A673 (cell line): ENCODE measurements around the gene FRMD4B. TPM values are rescaled to one million over a fixed set of nuclear protein-coding genes. Genes with fewer than 3 reads are reported as not detected.

ENCODE experiments used
- BruUV-seq: library from RNA; stranded (reverse); fragments of 400-500 nt; replicated peaks from 2 replicates; lab custom pipeline; 2021; lab: Mats Ljungman, UMichigan
- CTCF ChIA-PET: fragments of 300-600 bp; sonication (Branson Sonifier 250); formaldehyde crosslinking; loops from one replicate; lab custom pipeline; 2022; ENCODE audit warnings: antibody characterized with exemption; lab: Charles Lee
- POLR2A ChIA-PET: fragments of 300-600 bp; sonication (Branson Sonifier 250); formaldehyde crosslinking; loops from one replicate; lab custom pipeline; 2022; ENCODE audit warnings: antibody characterized with exemption; ENCODE audit not compliant: low non-redundant PET; lab: Charles Lee
- DNase-seq: peaks from one replicate; pipeline ENCODE4 v3.0.0-alpha.2; 2015; ENCODE audit warnings: low spot score
- H3K27ac ChIP-seq: fragments of 200-600 bp; sonication (generic); 2 replicates; pipeline ENCODE4 v1.5.1; 2016; ENCODE audit warnings: mixed run types, low read depth, mild to moderate bottlenecking, mixed read lengths, antibody characterized with exemption, low read length; ENCODE audit not compliant: poor library complexity, severe bottlenecking
- H3K27me3 ChIP-seq: fragments of 200-600 bp; sonication (generic); replicated peaks from 2 replicates; pipeline ENCODE4 v1.6.1; 2017; ENCODE audit warnings: mixed run types, low read depth, mild to moderate bottlenecking, mixed read lengths, antibody characterized with exemption, low read length; ENCODE audit not compliant: insufficient read depth, poor library complexity
- H3K36me3 ChIP-seq: fragments of 200-600 bp; sonication (generic); 2 replicates; pipeline ENCODE4 v1.6.1; 2016; ENCODE audit warnings: mixed run types, mild to moderate bottlenecking, mixed read lengths, antibody characterized with exemption, low read length; ENCODE audit not compliant: insufficient read depth, poor library complexity, severe bottlenecking
- H3K4me1 ChIP-seq: fragments of 200-600 bp; sonication (generic); 2 replicates; pipeline ENCODE4 v1.6.1; 2017; ENCODE audit warnings: mixed run types, mild to moderate bottlenecking, mixed read lengths, antibody characterized with exemption, low read length; ENCODE audit not compliant: insufficient read depth, poor library complexity, severe bottlenecking
- H3K4me3 ChIP-seq: fragments of 200-600 bp; sonication (generic); 2 replicates; pipeline ENCODE4 v1.5.1; 2016; ENCODE audit warnings: low read depth, mixed run types, mild to moderate bottlenecking, mixed read lengths, low read length; ENCODE audit not compliant: poor library complexity, severe bottlenecking
- H3K9me3 ChIP-seq: fragments of 200-600 bp; sonication (generic); 2 replicates; pipeline ENCODE4 v1.6.1; 2016; ENCODE audit warnings: mixed run types, low read depth, mild to moderate bottlenecking, mixed read lengths, antibody characterized with exemption, low read length; ENCODE audit not compliant: poor library complexity, severe bottlenecking
- CTCF ChIP-seq: fragments of 300-800, 200-600 bp; sonication (generic); conservative IDR thresholded peaks from 2 replicates; pipeline ENCODE4 v1.5.1; 2017; ENCODE audit warnings: low read depth, mild to moderate bottlenecking, antibody characterized with exemption, low read length, moderate library complexity, mixed read lengths
- EZH2 ChIP-seq: fragments of 200-600 bp; sonication (generic); IDR thresholded peaks from 2 replicates; pipeline ENCODE4 v1.6.1; 2017; ENCODE audit warnings: borderline replicate concordance, low read depth, mild to moderate bottlenecking, mixed read lengths, antibody characterized with exemption, low read length; ENCODE audit not compliant: poor library complexity, severe bottlenecking
- intact Hi-C: fragments of 100-400 bp; cut with micrococcal nuclease; formaldehyde crosslinking; loops from one replicate; pipeline ENCODE4 v1.10.0; 2022; ENCODE audit not compliant: unreplicated experiment
- total RNA-seq: library from RNA; stranded (reverse); gene quantifications from 2 replicates; pipeline ENCODE4 v1.2.3, GENCODE V29; 2021

The FRMD4B gene
- total RNA-seq, 1 experiment from 2014 or later = 0.21 TPM

- ChIA-PET CTCF (no interaction called here), POLR2A (no interaction called here)
- intact Hi-C loops = no loop called here
- no peak overlapping the region for H3K27ac ChIP-seq
- no peaks in the 10 kb centered on the region for H3K4me1 ChIP-seq
- H3K9me3 ChIP-seq = no peaks in the 10 kb centered on the region
- DNase-seq = no peak
- no peaks in the 10 kb centered on the region for H3K27me3 ChIP-seq
- BruUV-seq = no TSS peak
- no peaks in the 10 kb centered on the region for H3K36me3 ChIP-seq
- H3K4me3 ChIP-seq = no peak overlapping the region
- TF ChIP-seq CTCF (no peak), EZH2 (no peak)
These were observed 133.3 kb downstream of the FRMD4B start for GRCh38 chr3:69252631-69253030.

GRCh38 chr3:69252141-69252540, 133.7 kb downstream of the FRMD4B start:
- ChIA-PET POLR2A (no interaction called here), CTCF (no interaction called here)
- no peak overlapping the region for H3K4me3 ChIP-seq
- H3K27ac ChIP-seq = no peak overlapping the region
- no peak for TF ChIP-seq CTCF
- no peak for TF ChIP-seq EZH2
- no peaks in the 10 kb centered on the region for H3K27me3 ChIP-seq
- H3K9me3 ChIP-seq = no peaks in the 10 kb centered on the region
- BruUV-seq = no TSS peak
- no peak for DNase-seq
- no peaks in the 10 kb centered on the region for H3K4me1 ChIP-seq
- H3K36me3 ChIP-seq = no peaks in the 10 kb centered on the region
- intact Hi-C loops = no loop called here

GRCh38 chr3:69251078-69251805, 134.6 kb downstream of the FRMD4B start:
- Histone ChIP-seq H3K27me3 (no peaks in the 10 kb centered on the region), H3K9me3 (no peaks in the 10 kb centered on the region), H3K36me3 (no peaks in the 10 kb centered on the region), H3K27ac (no peak overlapping the region), H3K4me3 (no peak overlapping the region), H3K4me1 (no peaks in the 10 kb centered on the region)
- POLR2A ChIA-PET = no interaction called here
- no peak for TF ChIP-seq EZH2
- no peak for TF ChIP-seq CTCF
- CTCF ChIA-PET = no interaction called here
- DNase-seq = no peak
- intact Hi-C loops = no loop called here
- no TSS peak for BruUV-seq
